Measurements from ENCODE around the gene PKIB. TPM values are rescaled to one million over a fixed set of nuclear protein-coding genes. Genes with fewer than 3 reads are reported as not detected.

The PKIB gene
- total RNA-seq, 2 donors from 2014 or later: 46.0 to 56.1 TPM

- WGBS, 2 experiments (ENCODE audit: insufficient coverage in 1 of 2, insufficient read length in 1 of 2): 93 to 100% methylated on average over 2 to 4 of the region's 4 CpGs
- peaks cover 8% of the 10 kb centered on the region for H3K36me3 Mint-ChIP-seq (ENCODE audit: low read depth)
- H3K4me1 ChIP-seq (ENCODE audit: control insufficient read depth, insufficient read depth, low read length): no peaks in the 10 kb centered on the region
Measured at GRCh38 chr6:122704066-122704465, 93.9 kb downstream of the PKIB start.

GRCh38 chr6:122709922-122710512 is 99.8 kb downstream of the PKIB start:
- Histone ChIP-seq H3K9ac (ENCODE audit: extremely low read depth, low read length, poor library complexity, severe bottlenecking) (no peak overlapping the region), H3K27ac (ENCODE audit: low read depth, low read length) (no peak overlapping the region), H3K27me3 (ENCODE audit: control insufficient read depth, insufficient read depth, low read length, poor library complexity, severe bottlenecking) (no peaks in the 10 kb centered on the region), H3K36me3 (ENCODE audit: control insufficient read depth, insufficient read depth, low read length) (no peaks in the 10 kb centered on the region), H3K4me1 (ENCODE audit: control insufficient read depth, insufficient read depth, low read length) (no peaks in the 10 kb centered on the region), H3K4me3 (ENCODE audit: low read length) (no peak overlapping the region), H3K9me3 (ENCODE audit: control insufficient read depth, low read length) (no peaks in the 10 kb centered on the region)
- Mint-ChIP-seq H3K36me3 (ENCODE audit: low read depth) (no peaks in the 10 kb centered on the region), H3K9me3 (no peaks in the 10 kb centered on the region), H3K4me1 (peaks cover 12% of the 10 kb centered on the region), H3K27me3 (ENCODE audit: insufficient read depth) (no peaks in the 10 kb centered on the region), H3K27ac (no peak overlapping the region), H3K4me3 (no peak overlapping the region)
- 83 to 100% methylated on average over 1 to 3 of the region's 4 CpGs for WGBS, 2 experiments (ENCODE audit: insufficient coverage in 1 of 2, insufficient read length in 1 of 2)
- TF ChIP-seq CTCF (conservative IDR thresholded peaks at IDR 0.05): no peak
- no peak for DNase-seq

More at GRCh38 chr6:122704066-122704465, 93.9 kb downstream of the PKIB start:
- Histone ChIP-seq H3K9me3 (ENCODE audit: control insufficient read depth, low read length) (no peaks in the 10 kb centered on the region), H3K4me3 (ENCODE audit: low read length) (no peak overlapping the region), H3K36me3 (ENCODE audit: control insufficient read depth, insufficient read depth, low read length) (no peaks in the 10 kb centered on the region), H3K27me3 (ENCODE audit: control insufficient read depth, insufficient read depth, low read length, poor library complexity, severe bottlenecking) (no peaks in the 10 kb centered on the region), H3K27ac (ENCODE audit: low read depth, low read length) (no peak overlapping the region), H3K9ac (ENCODE audit: extremely low read depth, low read length, poor library complexity, severe bottlenecking) (no peak overlapping the region)
- no peaks in the 10 kb centered on the region for H3K9me3 Mint-ChIP-seq
- no peak for DNase-seq
- no peaks in the 10 kb centered on the region for H3K4me1 Mint-ChIP-seq
- H3K27me3 Mint-ChIP-seq (ENCODE audit: insufficient read depth): no peaks in the 10 kb centered on the region
- H3K27ac Mint-ChIP-seq: no peak overlapping the region
- no peak overlapping the region for H3K4me3 Mint-ChIP-seq
- TF ChIP-seq CTCF (conservative IDR thresholded peaks at IDR 0.05): no peak

GRCh38 chr6:122710908-122711635 is 100.9 kb downstream of the PKIB start:
- Mint-ChIP-seq H3K27me3 (ENCODE audit: insufficient read depth) (no peaks in the 10 kb centered on the region), H3K27ac (no peak overlapping the region), H3K4me3 (no peak overlapping the region), H3K9me3 (no peaks in the 10 kb centered on the region), H3K36me3 (ENCODE audit: low read depth) (no peaks in the 10 kb centered on the region), H3K4me1 (peaks cover 12% of the 10 kb centered on the region)
- no peak for TF ChIP-seq CTCF (conservative IDR thresholded peaks at IDR 0.05)
- H3K4me1 ChIP-seq (ENCODE audit: control insufficient read depth, insufficient read depth, low read length): no peaks in the 10 kb centered on the region
- H3K9me3 ChIP-seq (ENCODE audit: control insufficient read depth, low read length): no peaks in the 10 kb centered on the region
- no peak overlapping the region for H3K9ac ChIP-seq (ENCODE audit: extremely low read depth, low read length, poor library complexity, severe bottlenecking)
- 85 to 100% methylated on average over 3 of the region's 3 CpGs for WGBS, 2 experiments (ENCODE audit: insufficient coverage in 1 of 2, insufficient read length in 1 of 2)
- no peak overlapping the region for H3K4me3 ChIP-seq (ENCODE audit: low read length)
- H3K27me3 ChIP-seq (ENCODE audit: control insufficient read depth, insufficient read depth, low read length, poor library complexity, severe bottlenecking): no peaks in the 10 kb centered on the region
- H3K36me3 ChIP-seq (ENCODE audit: control insufficient read depth, insufficient read depth, low read length): no peaks in the 10 kb centered on the region
- no peak for DNase-seq
- no peak overlapping the region for H3K27ac ChIP-seq (ENCODE audit: low read depth, low read length)
